HEK293 (cell line): ENCODE results near the gene SCFD2.

Experiments used
- CTCF ChIP-seq: fragments of 450-650 bp; formaldehyde crosslinking; IDR thresholded peaks from 2 replicates; pipeline ENCODE4 v1.5.1; 2016; ENCODE audit warnings: missing biosample characterization, missing genetic modification characterization
- HOXD13 ChIP-seq: sonication (generic); formaldehyde crosslinking; IDR thresholded peaks from 2 replicates; pipeline ENCODE4 v1.8.0; 2022; ENCODE audit warnings: missing genetic modification reagents, borderline replicate concordance
- PBX3 ChIP-seq: sonication (generic); formaldehyde crosslinking; IDR thresholded peaks from 2 replicates; pipeline ENCODE4 v1.8.1; 2022; ENCODE audit warnings: mild to moderate bottlenecking, moderate library complexity, missing genetic modification reagents
- SP2 ChIP-seq: fragments of 450-650 bp; formaldehyde crosslinking; IDR thresholded peaks from 2 replicates; pipeline ENCODE4 v1.5.1; 2016; ENCODE audit warnings: missing biosample characterization, missing genetic modification characterization
- ZNF121 ChIP-seq: fragments of 450-650 bp; formaldehyde crosslinking; IDR thresholded peaks from 2 replicates; pipeline ENCODE4 v1.5.1; 2016; ENCODE audit warnings: missing biosample characterization, missing genetic modification characterization
- ZNF274 ChIP-seq, 2 experiments: fragments of 200-500 bp in 1 of 2; fragments of 450-650 bp in 1 of 2; sonication (Bioruptor generic) in 1 of 2; formaldehyde crosslinking in 1 of 2; IDR thresholded peaks; 2 replicates each; pipeline versions ENCODE4 v1.5.1 to v1.6.1; 2014 to 2016; ENCODE audit warnings: borderline replicate concordance in 1 of 2, inconsistent platforms in 1 of 2, low read length in 1 of 2, missing biosample characterization in 1 of 2, missing genetic modification characterization in 1 of 2
- ZNF416 ChIP-seq: fragments of 450-650 bp; formaldehyde crosslinking; IDR thresholded peaks from 2 replicates; pipeline ENCODE4 v1.5.1; 2016; ENCODE audit warnings: missing biosample characterization, missing genetic modification characterization
- ZNF610 ChIP-seq: fragments of 450-650 bp; formaldehyde crosslinking; IDR thresholded peaks from 2 replicates; pipeline ENCODE4 v1.5.1; 2016; ENCODE audit warnings: missing biosample characterization, missing genetic modification characterization, borderline replicate concordance

- TF ChIP-seq SP2 (no peak), ZNF416 (tag by site-specific recombination) (no peak), HOXD13 (CRISPR knock-in tag) (no peak), CTCF (tag by site-specific recombination) (no peak), ZNF121 (tag by site-specific recombination) (no peak), ZNF610 (tag by site-specific recombination) (no peak), PBX3 (CRISPR knock-in tag) (no peak), ZNF274 (IDR thresholded peaks at IDR 0.05; ENCODE audit: low read length) (no peak), ZNF274 (tag by site-specific recombination; IDR thresholded peaks at IDR 0.05; ENCODE audit: borderline replicate concordance) (no peak)
Observed at GRCh38 chr4:52982255-52982945, 383.5 kb downstream of the SCFD2 start.
